HG02973 (cell line): ENCODE results near the gene OLIG3.

Source experiments
- ATAC-seq: cut with Tn5 transposase; IDR thresholded peaks from one replicate; pipeline ENCODE4 v1.9.1; 2021; ENCODE audit warnings: moderate library complexity; ENCODE audit not compliant: unreplicated experiment

OLIG3 gene

DNA sequence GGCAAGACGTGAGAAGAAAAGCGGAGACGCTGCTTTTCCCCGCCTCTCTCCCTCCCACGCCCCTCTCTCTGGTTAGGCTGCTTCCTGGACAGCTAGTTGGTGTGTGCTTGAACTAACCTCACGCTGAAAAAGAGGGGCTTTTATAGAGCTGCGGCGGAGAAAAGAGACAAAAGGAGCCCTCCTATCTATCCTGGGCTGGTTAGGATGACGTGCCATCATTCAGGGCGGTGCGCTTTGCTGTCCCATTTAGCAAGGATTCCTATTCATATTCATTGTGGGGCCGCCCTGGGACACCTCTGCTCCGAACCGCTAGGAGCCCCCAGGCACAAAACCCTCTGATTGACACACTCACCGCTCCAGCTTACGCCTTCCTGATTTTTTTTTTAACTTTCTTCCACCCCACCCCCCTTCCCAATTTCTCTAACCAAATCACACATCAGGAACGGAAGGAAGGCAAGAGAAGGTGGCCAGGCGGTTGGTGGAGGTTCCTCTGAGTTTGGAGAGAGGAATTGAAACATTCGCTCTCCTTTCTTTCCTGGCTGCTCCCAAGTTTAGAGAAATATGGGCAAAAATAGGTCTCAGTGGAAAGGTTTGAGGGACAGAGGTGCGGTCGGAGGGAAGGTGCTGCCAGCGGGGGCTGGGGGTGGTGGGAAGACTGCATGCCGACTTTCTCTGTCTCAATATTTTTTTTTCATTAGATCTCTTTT, at the start of gene OLIG3:
Gene OLIG3 (minus strand): TSS at position 114 of the 707 bp plus-strand sequence. CDS start 224 bp downstream, outside the sequence.
- no peak for ATAC-seq

DNA sequence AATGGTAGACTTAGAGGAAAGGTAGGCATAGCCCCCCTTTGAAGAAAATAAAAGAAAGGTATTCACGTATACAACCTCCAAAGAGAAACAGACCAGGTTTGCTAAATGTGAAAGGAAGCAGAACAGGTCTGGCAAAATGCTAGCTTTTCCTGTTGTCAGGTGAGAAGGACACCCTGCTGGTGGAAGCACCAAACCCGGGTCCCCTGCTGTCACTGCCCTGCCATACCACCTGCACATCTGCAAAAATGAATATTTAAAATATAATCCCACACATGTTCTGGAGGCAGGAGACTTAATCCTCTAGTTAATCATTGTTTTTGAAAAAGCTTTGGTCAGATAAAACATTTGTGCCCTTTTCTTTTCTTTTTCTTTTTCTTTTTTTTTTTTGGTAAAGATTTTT, 48.9 kb upstream of the OLIG3 start:
- no peak for ATAC-seq

- no peak for ATAC-seq
Observed at GRCh38 chr6:137542713-137543112, 48.5 kb upstream of the OLIG3 start.

DNA sequence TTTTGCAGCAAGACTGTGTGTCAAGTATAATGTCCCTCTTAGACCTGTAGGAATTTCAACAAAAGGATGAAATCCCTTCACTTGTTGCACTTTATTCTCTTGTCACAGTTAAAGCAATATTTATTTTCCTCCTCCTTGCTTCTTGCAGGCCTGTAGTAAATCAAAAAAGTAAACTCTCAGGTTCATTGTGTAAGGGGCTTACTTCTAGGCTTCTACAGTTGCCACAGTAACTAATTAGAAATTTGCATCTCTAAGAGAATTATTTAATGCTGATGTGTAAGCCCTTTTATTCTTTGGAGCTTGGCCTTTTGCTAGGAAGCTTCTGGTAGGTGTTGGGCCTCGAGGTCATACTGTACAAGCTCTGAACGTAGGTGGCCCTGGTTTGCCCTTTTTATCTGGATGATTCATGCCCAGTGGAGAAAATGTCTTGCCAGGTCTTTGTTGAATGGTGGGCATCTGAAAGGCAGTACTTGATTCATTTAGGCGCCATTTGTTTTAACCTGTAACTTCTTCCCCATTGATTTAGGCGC, 47.4 kb upstream of the OLIG3 start:
- ATAC-seq = no peak

- no peak for ATAC-seq
Observed at GRCh38 chr6:137536104-137536773, 42.0 kb upstream of the OLIG3 start.

DNA sequence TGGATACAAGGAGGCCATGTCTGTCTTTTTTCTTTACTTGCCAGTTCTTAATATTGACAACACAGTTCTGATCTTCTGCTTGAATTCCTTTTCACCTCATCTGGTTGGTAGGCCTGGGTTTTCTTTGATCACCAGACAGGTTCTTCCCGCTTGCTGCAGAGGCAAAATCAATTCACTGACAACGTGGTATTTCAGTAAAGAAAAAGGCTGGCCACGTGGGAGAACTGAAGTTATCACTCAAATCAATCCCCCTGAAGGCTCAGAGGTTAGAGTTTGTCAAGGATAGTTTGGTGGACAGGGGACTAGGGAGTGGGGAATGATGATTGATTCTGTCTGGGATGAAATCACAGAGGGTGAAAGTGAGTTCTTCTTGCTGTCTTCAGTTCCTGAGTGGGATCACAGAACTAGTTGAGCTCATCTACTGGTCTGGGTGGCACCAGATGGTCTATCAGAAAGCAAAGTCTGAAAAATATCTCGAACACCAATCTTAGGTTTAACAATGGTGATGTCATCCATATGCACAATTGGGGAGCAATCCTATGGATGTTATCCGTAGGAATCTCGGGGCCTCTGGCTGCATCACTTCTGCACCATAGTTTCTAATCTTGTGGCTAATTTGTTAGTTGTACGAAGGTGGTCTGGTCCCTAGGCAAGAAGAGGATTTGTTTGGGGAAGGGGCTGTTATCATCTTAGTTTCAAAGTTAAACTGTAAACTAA, 37.3 kb upstream of the OLIG3 start:
- ATAC-seq = no peak

GRCh38 chr6:137530404-137530803, 36.2 kb upstream of the OLIG3 start:
- ATAC-seq = no peak

GRCh38 chr6:137522831-137523230, 28.6 kb upstream of the OLIG3 start:
- ATAC-seq = no peak

GRCh38 chr6:137522198-137522798, 28.1 kb upstream of the OLIG3 start:
- ATAC-seq = no peak

- ATAC-seq = no peak
Observed at GRCh38 chr6:137520520-137520919, 26.3 kb upstream of the OLIG3 start.

- ATAC-seq = no peak
Observed at GRCh38 chr6:137519629-137520176, 25.5 kb upstream of the OLIG3 start.

- ATAC-seq = no peak
Observed at GRCh38 chr6:137518386-137518983, 24.3 kb upstream of the OLIG3 start.

- no peak for ATAC-seq
Observed at GRCh38 chr6:137514418-137514817, 20.2 kb upstream of the OLIG3 start.

DNA sequence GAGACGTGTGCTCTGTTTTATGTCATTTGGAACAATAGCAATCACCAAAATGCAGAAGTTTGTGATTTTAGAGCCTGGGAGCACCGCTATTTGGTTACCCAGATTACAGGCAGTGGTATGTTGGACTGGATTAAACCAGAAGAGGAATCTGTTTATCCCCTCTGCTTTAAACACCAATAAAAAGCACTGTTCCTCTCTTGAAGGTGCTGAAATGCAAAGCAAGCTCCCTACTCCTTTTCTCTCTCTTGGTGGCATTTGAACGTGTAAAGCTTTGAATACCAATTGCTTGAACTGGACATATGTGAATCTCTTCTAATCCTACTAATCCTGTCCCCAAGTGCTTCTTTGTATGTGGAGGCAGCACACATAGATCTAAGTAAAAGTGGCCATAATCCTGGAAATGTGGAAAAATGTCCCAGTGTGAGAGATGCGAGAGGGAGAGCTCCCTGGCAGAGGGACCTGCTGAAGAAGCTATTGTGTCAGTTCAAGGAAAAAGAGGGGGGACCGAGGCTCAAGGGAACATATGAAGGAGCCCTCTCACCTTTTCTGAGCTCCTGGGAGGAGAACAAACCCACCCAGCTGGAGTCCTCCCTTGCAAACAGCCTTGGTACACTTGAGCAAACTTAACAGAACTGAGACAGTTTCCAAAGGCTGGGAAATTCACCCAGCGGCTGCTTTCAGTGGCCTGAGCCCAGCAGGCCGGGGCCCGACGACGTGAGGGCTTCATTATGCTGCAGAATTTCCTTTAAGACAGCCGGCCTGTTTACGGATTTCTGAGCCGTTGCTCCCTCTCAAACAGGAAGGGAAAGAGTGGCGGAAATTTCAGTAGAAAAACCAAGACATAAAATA, 18.8 kb upstream of the OLIG3 start:
- ATAC-seq = no peak

DNA sequence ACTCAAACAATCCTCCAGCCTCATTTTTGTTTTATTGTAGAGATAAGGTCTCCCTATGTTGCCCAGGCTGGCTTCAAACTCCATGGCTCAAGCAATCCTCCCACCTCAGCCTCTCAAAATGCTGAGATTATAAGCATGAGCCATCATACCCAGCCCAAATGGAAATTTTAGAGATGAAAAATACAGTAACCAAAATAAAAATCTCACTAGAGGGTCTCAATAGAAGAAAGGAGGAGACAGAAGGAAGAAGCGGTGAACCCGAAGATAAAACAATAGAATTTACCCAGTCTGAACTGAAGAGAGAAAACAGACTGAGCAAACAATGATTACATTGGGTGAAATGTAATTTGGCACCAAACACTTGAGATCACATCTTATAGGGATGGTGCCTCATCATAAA, 16.7 kb upstream of the OLIG3 start:
- no peak for ATAC-seq

GRCh38 chr6:137498481-137499190, 4.4 kb upstream of the OLIG3 start:
- ATAC-seq = no peak

GRCh38 chr6:137497721-137498463, 3.7 kb upstream of the OLIG3 start:
- no peak for ATAC-seq
